SJSA1 (cell line): ENCODE results near the gene HLA-E. TPM values are rescaled to one million over a fixed set of nuclear protein-coding genes. Genes with fewer than 3 reads are reported as not detected.
A peak's percentile ranks its signal among the peaks of the same experiment; 100 is the strongest.
"Not testable (repeated sequence)": the region's sequence is repeated elsewhere in the genome, so short reads cannot be mapped to it uniquely, and the experiment has no call there.

ENCODE experiments used
- DNase-seq, 2 experiments: peaks; one replicate each; pipeline ENCODE4 v3.0.0-alpha.2; 2015 to 2020; ENCODE audit warnings: low spot score in 2 of 2, low read depth in 1 of 2
- H3K27ac ChIP-seq: fragments of 250-450 bp; sonication (Bioruptor Pico); 2 replicates; pipeline ENCODE4 v1.5.1; 2020; ENCODE audit warnings: mild to moderate bottlenecking, moderate library complexity
- H3K27me3 ChIP-seq: fragments of 250-450 bp; sonication (Bioruptor Pico); replicated peaks from 2 replicates; pipeline ENCODE4 v1.5.1; 2020; ENCODE audit warnings: mild to moderate bottlenecking, moderate library complexity
- H3K36me3 ChIP-seq: fragments of 250-450 bp; sonication (Bioruptor Pico); 2 replicates; pipeline ENCODE4 v1.5.1; 2020; ENCODE audit warnings: mild to moderate bottlenecking
- H3K4me1 ChIP-seq: fragments of 250-450 bp; sonication (Bioruptor Pico); replicated peaks from 2 replicates; pipeline ENCODE4 v1.6.1; 2021; ENCODE audit warnings: mild to moderate bottlenecking
- H3K4me3 ChIP-seq: fragments of 250-450 bp; sonication (Bioruptor Pico); 2 replicates; pipeline ENCODE4 v1.5.1; 2020; ENCODE audit warnings: mild to moderate bottlenecking
- H3K9me3 ChIP-seq: fragments of 250-450 bp; sonication (Bioruptor Pico); replicated peaks from 2 replicates; pipeline ENCODE4 v1.5.1; 2020; ENCODE audit warnings: mild to moderate bottlenecking
- total RNA-seq: library from RNA; depleted of rRNA; stranded (reverse); fragments of >200 nt; shearing (Covaris generic); gene quantifications from 2 replicates; pipeline ENCODE4 v1.2.3, GENCODE V29; 2014

Gene HLA-E
- total RNA-seq, 1 experiment from 2014 or later = 214 TPM

DNA sequence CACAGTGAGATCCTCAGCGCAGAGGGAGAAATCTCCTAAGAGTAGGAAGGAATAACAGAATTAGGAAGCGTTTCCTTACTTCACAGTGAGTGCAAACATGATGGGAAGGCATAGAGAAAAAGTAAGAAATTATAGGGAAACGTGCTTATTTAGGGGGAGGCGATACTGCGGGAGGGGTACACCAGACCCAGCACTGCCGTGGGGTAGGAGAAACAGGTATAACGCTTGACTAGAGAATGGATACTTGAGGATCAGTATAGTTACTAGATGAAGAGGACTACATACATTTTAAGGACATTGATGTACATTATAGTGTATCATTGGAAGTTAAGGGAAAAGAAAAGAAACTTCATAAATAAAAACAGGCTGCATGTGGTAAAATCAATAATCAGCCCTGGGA is 26.8 kb upstream of the HLA-E start:
- H3K36me3 ChIP-seq = no peaks in the 10 kb centered on the region
- H3K9me3 ChIP-seq = peaks cover 7% of the 10 kb centered on the region
- peaks cover 94% of the 10 kb centered on the region for H3K27me3 ChIP-seq
- H3K4me1 ChIP-seq = peaks cover 22% of the 10 kb centered on the region
- DNase-seq = no peak
- no peak overlapping the region for H3K27ac ChIP-seq
- H3K4me3 ChIP-seq = no peak overlapping the region

DNA sequence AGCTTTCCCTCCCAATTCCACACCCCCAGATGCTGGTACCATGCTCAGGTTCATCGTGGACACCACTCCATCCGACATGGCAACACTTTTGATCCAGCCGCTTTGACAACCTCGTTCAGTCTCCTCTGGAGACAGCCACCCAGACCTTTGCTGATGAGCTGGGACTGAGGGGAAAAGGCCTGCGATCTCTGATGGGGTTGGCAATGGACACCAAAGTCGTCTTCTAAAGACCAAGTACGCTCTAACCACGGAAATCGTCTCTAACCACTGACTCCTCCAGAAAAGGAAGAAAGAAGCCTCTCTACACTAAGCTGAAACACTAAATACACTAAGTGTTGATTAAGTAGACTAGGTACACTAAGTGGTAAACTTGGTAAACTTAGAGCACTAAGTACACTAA is 26.1 kb upstream of the HLA-E start:
- no peaks in the 10 kb centered on the region for H3K36me3 ChIP-seq
- peaks cover 91% of the 10 kb centered on the region for H3K27me3 ChIP-seq
- H3K27ac ChIP-seq = no peak overlapping the region
- peaks cover 7% of the 10 kb centered on the region for H3K9me3 ChIP-seq
- H3K4me1 ChIP-seq = peaks cover 22% of the 10 kb centered on the region
- H3K4me3 ChIP-seq = no peak overlapping the region
- DNase-seq = no peak

DNA sequence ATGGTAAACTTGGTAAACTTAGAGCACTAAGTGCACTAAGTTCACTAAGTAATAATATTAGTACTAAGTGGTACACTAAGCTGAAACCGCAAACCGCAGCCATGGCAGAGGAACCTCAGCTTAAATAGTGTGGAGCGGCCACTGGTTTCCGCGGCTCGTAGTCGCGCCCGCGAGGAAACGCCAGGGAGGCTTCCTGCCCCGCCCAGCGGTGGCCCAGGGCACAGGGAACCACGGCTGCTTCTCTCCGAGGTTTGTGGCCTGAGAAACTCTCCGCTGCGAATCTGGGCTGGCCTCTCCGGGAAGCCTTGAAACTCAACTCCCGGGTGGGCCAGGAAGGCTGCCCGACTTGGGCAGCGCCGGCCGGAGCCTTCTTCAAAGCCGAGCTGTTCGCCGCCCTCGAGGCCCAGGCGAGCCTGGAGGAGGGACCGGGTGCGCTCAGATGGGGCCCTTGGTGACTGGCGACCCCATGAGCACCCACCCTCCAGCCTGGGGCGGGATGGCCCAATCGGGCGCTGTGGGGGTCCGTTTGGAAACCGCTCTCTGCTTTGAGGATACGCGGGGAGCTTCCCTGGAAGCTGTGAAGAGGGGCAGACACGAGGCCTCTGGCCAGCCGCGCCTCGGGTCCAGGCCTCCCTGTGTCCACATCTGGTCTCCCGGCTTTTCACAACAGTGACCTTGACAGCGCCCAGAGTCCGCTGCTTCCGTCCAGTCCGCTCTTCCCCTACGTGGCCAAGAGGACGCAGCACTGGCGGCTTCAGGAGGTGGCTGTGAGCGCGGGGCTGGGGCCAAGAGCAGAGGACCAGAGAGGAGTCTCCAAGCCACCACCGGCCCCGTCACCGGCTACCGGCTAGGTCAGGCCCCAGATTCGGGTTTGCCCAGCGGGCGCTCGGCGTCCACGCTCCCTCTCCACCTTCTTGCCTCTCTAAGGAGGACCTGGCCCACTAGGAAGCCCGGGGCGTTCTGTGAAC is 25.4 kb upstream of the HLA-E start:
- Histone ChIP-seq H3K9me3 (peaks cover 7% of the 10 kb centered on the region), H3K27me3 (peaks cover 88% of the 10 kb centered on the region), H3K36me3 (no peaks in the 10 kb centered on the region), H3K4me1 (peaks cover 22% of the 10 kb centered on the region), H3K4me3 (no peak overlapping the region), H3K27ac (no peak overlapping the region)
- peak; percentile 37 to 61 for DNase-seq

DNA sequence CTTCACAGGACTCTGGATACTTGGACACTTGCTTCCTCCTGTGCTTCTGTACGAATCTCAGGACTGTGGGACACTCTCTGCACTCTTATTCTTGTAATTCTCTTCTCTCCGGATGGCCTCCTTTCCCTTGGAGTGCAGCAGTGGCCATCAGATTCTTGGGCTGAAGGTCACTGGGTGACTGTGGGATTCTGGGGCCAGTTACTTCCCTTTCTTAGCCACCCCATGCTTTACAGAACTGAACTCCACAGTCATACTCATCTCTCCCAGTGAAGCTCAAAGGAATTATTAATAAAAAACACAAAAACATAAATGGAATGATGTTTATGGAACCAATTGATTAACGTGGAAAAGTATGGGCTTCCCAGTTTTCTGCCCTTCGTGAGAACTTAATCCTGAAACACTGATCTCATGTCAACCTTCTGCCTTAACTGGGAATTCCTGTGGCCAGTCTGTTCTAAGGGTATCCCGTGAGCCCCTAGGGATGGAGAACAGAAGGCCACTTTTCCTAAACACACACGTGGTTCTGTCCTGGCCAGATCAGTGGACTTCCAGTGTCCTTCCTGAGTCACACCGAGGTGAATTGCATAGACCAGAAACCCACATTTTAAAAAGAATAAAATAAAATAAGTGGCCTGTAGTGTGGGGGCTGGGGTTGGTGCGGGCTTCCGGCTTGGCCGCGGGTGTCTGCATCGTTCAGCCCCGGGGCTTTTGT is 23.6 kb upstream of the HLA-E start:
- H3K4me1 ChIP-seq = peaks cover 22% of the 10 kb centered on the region
- H3K27me3 ChIP-seq = peaks cover 88% of the 10 kb centered on the region
- DNase-seq = no peak
- no peaks in the 10 kb centered on the region for H3K36me3 ChIP-seq
- H3K9me3 ChIP-seq = peaks cover 3% of the 10 kb centered on the region; the same call in 1 of the 2 replicates
- no peak overlapping the region for H3K4me3 ChIP-seq
- no peak overlapping the region for H3K27ac ChIP-seq

DNA sequence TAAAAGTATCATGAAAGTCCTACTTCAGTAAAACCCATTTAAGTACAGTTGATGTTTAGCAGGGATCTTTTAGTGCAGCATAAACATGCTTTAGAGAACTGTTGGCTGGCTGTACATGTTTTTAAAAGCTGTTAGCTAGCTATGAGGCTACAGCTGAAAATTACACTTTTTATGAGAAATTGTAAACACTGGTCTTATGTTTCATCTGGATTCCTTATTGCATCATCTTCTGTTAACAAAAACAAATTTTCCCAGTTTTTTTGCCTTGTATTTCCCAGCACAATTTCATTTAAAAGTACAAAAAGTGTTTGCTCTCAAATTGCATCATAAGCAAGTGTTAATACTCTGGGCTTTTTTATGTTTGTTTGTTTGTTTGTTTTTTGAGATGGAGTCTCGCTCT is 18.3 kb upstream of the HLA-E start:
- peaks cover 51% of the 10 kb centered on the region for H3K27me3 ChIP-seq
- DNase-seq = no peak
- H3K27ac ChIP-seq = no peak overlapping the region
- no peak overlapping the region for H3K4me3 ChIP-seq
- peaks cover 8% of the 10 kb centered on the region for H3K4me1 ChIP-seq
- 0 out of 2 replicates have a peak, but pooled peaks cover 3% of the 10 kb centered on the region for H3K9me3 ChIP-seq
- no peaks in the 10 kb centered on the region for H3K36me3 ChIP-seq

DNA sequence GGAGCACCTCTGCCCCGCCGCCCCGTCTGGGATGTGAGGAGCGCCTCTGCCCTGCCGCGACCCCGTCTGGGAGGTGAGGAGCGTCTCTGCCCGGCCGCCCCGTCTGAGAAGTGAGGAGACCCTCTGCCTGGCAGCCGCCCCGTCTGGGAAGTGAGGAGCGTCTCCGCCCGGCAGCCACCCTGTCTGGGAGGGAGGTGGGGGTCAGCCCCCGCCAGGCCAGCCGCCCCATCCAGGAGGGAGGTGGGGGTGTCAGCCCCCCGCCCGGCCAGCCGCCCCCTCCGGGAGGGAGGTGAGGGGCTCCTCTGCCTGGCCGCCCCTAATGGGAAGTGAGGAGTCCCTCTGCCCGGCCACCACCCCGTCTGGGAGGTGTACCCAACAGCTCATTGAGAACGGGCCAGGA is 14.2 kb upstream of the HLA-E start:
- not testable (repeated sequence) for H3K4me1 ChIP-seq, H3K4me3 ChIP-seq, H3K27ac ChIP-seq, H3K9me3 ChIP-seq, DNase-seq, H3K36me3 ChIP-seq
- peaks cover 44% of the 10 kb centered on the region for H3K27me3 ChIP-seq

DNA sequence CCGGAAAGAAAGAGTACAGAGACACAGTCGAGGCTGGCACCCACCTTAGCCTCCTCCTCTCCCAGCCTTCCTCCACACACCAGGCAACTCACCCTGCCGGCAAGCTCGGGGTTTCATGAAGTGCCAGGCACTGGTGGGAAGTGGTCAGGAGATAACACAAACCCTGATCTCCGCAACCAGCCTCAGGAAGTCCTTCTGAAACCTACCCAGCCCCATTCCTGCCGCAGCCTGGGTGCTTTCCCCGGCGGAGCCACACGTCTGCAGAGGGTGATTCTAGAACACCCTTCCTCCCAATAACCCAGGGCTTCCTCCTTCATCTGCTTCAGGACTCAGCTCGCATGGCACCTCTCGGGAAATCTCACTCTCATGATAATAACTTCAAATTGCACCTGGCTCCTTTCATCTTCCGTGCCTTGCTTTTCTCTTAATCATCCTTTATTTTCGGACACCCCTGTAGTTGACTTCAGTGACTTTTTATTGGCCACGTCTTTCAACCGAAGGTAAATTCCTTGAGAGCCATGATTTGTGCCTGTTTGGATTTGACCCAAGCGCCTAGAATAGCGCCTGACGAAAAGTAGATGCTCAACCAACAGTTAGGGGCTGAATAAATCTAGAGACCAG is 8.7 kb upstream of the HLA-E start:
- Histone ChIP-seq H3K27me3 (peaks cover 58% of the 10 kb centered on the region), H3K9me3 (0 out of 2 replicates have a peak, but pooled peaks cover 3% of the 10 kb centered on the region), H3K4me1 (0 out of 2 replicates have a peak, but pooled peaks cover 4% of the 10 kb centered on the region), H3K27ac (no peak overlapping the region), H3K36me3 (no peaks in the 10 kb centered on the region), H3K4me3 (no peak overlapping the region)
- no peak for DNase-seq

DNA sequence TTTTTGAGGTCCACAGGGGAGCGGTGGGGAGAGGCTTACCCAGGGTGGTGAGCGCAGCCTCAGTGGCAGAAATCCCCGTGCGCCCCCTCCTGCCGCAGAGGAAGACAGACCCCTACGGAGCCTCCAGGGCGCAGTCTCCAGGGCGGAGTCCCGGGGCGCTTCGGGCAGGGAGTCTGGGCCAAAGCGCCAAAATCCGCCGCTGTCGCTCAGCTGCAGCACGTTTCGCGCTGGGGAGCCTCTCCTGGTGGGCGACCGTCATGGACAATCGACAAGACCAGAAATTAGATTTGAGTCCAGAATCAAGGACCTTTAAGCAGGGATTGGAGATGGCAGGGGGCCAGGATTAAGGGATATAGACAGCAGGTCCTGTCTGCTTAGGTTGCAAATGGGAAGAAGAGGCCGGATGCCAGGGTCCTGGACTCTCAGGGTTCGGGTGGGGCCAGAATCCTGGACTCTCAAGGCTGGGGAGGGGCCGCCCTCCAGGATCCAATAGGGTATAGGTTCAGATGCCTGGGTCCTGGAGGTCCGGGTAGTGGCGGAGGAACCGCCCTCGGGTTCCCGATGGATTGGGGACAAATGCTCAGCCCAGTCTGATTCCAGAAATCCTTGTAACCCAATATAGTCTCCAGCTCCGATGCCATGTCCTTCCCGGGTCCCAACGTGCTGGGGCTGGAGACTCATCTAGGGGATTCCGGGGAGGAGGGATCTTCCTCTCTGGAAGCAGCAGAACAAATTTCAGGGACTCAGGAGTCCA is 7.9 kb upstream of the HLA-E start:
- 0 out of 2 replicates have a peak, but pooled peaks cover 3% of the 10 kb centered on the region for H3K9me3 ChIP-seq
- DNase-seq = no peak
- peaks cover 58% of the 10 kb centered on the region for H3K27me3 ChIP-seq
- H3K27ac ChIP-seq = no peak overlapping the region
- H3K36me3 ChIP-seq = no peaks in the 10 kb centered on the region
- 0 out of 2 replicates have a peak, but pooled peaks cover 4% of the 10 kb centered on the region for H3K4me1 ChIP-seq
- no peak overlapping the region for H3K4me3 ChIP-seq

DNA sequence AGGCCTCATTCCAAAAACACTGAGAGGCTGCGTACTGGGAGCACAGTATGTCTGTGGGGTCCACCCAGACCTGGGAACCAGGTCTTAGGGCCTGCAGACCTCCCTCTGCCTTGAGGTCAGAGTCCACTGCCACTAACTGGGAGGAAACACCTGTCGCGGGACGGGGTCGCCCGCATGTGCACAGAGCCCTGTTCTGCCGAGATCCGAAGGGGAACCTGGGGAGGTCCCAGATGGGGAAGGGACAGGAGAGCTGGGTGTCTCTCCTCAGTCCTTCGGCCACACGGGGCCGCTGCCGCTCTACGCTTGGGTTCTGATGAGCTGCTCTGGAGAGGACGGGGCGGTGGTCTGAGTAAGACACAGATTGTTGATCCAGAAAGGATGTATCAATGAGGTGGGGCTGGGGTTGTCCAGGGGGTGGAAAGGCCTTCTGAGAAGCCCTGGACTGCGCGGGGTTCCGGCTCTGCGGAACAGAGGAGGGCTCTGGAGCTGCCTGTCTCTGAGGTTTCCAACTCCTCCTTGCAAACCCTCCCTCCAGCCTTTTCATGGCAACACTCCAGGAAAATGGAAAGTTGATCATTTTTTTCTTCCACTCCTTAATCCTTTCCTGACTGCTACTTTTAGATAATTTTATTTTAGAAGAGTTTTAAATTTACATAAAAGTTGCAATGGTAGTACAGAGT is 7.2 kb upstream of the HLA-E start:
- H3K4me3 ChIP-seq, H3K9me3 ChIP-seq, H3K36me3 ChIP-seq, H3K27ac ChIP-seq, H3K4me1 ChIP-seq: not testable (repeated sequence)
- peak; percentile 64 to 78 for DNase-seq
- peaks cover 58% of the 10 kb centered on the region for H3K27me3 ChIP-seq

DNA sequence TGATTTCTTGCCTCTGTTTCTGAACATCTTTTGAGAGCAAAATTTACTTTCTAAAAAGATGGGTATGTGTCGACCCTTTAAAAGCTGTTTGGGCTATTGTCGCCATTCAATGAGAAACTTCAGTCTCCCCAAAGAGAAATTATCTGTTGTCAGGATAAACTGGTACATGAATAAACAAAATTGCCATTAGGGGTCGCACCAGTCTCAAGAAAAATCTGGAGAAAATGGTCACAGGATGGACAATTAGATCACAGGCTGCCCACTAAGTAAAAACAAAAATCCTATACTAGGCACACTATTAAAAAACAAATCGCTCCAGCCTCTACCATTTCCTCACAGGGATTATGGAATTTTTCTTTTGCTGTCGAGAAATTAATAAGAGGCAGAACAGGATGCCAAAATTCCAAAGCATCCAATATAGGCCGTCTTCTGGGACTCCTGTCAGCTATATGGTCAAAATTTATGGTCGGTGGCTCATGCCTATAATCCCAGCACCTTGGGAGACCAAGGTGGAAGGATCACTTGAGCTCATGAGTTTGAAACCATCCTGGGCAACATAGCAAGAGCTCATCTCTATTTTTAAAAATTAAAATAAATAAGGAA is 5.5 kb upstream of the HLA-E start:
- peak in 1 of 2 experiments; percentile 54 for DNase-seq
- Histone ChIP-seq H3K36me3 (no peaks in the 10 kb centered on the region), H3K4me1 (0 out of 2 replicates have a peak, but pooled peaks cover 4% of the 10 kb centered on the region), H3K4me3 (no peak overlapping the region), H3K27ac (no peak overlapping the region), H3K27me3 (peaks cover 43% of the 10 kb centered on the region), H3K9me3 (no peaks in the 10 kb centered on the region)

DNA sequence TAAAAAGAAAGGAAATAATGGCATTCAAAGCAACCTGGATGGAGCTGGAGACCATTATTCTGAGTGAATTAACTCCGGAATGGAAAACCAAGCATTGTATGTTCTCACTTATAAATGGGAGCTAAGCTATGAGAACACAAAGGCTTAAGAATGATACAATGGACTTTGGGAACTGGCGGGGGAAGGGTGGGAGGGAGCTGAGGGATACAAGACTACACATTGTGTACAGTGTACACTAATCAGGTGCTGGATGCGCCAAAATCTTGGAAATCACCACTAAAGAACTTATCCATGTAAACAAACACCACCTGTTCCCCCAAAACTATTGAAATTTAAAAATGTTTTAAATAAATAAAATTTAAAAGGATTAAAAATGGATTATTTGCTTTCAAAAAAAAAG is 4.1 kb upstream of the HLA-E start:
- Histone ChIP-seq H3K4me3 (no peak overlapping the region), H3K4me1 (peaks cover 5% of the 10 kb centered on the region), H3K36me3 (peaks cover 8% of the 10 kb centered on the region), H3K27ac (no peak overlapping the region), H3K27me3 (peaks cover 28% of the 10 kb centered on the region), H3K9me3 (no peaks in the 10 kb centered on the region)
- no peak for DNase-seq

DNA sequence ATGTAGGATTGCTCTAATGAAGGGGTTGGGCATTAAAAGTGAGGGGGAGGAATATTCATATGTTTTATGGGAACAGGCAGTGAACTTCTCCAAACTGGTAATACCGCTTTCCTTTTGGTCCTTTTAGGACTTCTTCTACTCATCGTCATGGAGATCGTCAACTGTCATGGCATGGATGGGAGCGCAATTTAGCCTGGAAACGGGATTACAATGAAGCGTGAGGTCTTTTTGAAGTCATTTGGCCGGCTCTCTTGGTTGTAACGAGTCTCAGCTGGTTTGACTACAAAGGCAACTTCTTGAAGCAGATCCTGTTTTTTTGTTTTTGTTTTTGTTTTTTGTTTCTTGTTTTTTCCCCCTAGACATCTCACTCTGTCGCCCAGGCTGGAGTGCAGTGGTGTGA is 1.4 kb upstream of the HLA-E start:
- Histone ChIP-seq H3K36me3 (peaks cover 34% of the 10 kb centered on the region), H3K9me3 (no peaks in the 10 kb centered on the region), H3K4me3 (no peak overlapping the region), H3K4me1 (peaks cover 12% of the 10 kb centered on the region), H3K27me3 (peaks cover 7% of the 10 kb centered on the region), H3K27ac (no peak overlapping the region)
- no peak for DNase-seq
